M059J (cell line): ENCODE results near the gene ATP2B2. TPM values are rescaled to one million over a fixed set of nuclear protein-coding genes. Genes with fewer than 3 reads are reported as not detected.

Experiments used
- DNase-seq: peaks from one replicate; pipeline ENCODE4 v3.0.0-alpha.2; 2012; ENCODE audit warnings: low read depth
- total RNA-seq: library from RNA; depleted of rRNA; stranded (reverse); fragments of >200 nt; shearing (Covaris generic); gene quantifications from 2 replicates; pipeline ENCODE4 v1.2.3, GENCODE V29; 2014; rRNA removed

ATP2B2 gene
- total RNA-seq, 1 experiment from 2014 or later = not detected

GRCh38 chr3:10280177-10280529 is 225.2 kb downstream of the ATP2B2 start:
- no peak for DNase-seq

- DNase-seq = no peak
These were observed 225.8 kb downstream of the ATP2B2 start for GRCh38 chr3:10279384-10280176.

- DNase-seq = no peak
These were observed 226.9 kb downstream of the ATP2B2 start for GRCh38 chr3:10278501-10278900.

GRCh38 chr3:10277115-10277625 is 228.2 kb downstream of the ATP2B2 start:
- DNase-seq = no peak

GRCh38 chr3:10274601-10275000 is 230.8 kb downstream of the ATP2B2 start:
- no peak for DNase-seq

Other genes starting within 250 kb of the ATP2B2 start
- gene GHRL, start 212.6 kb downstream of the ATP2B2 start, total RNA-seq = not detected in 2 replicates
- 183 and 201 TPM in 2 replicates for gene SEC13, start 184.5 kb downstream of the ATP2B2 start, total RNA-seq